Mucosa of stomach (tissue), 1 donor: ENCODE results near the gene KIF15.
"Not testable (repeated sequence)": the region's sequence is repeated elsewhere in the genome, so short reads cannot be mapped to it uniquely, and the experiment has no call there.

Experiments
- H3K27me3 ChIP-seq: one replicate; pipeline ENCODE4 v1.7.0; 2013; ENCODE audit warnings: mild to moderate bottlenecking, low read length; ENCODE audit not compliant: control insufficient read depth, insufficient read depth
- H3K36me3 ChIP-seq: one replicate; pipeline ENCODE4 v1.7.0; 2013; ENCODE audit warnings: low read length; ENCODE audit not compliant: control insufficient read depth, insufficient read depth
- H3K4me1 ChIP-seq: one replicate; pipeline ENCODE4 v1.7.0; 2013; ENCODE audit warnings: mild to moderate bottlenecking, low read length; ENCODE audit not compliant: control insufficient read depth, insufficient read depth
- H3K4me3 ChIP-seq: one replicate; pipeline ENCODE4 v1.7.0; 2013; ENCODE audit warnings: low read length
- H3K9ac ChIP-seq: one replicate; pipeline ENCODE4 v1.7.0; 2013; ENCODE audit warnings: mild to moderate bottlenecking, low read length, moderate library complexity
- H3K9me3 ChIP-seq: one replicate; pipeline ENCODE4 v1.7.0; 2013; ENCODE audit warnings: mild to moderate bottlenecking, low read length, moderate library complexity; ENCODE audit not compliant: control insufficient read depth
- donor health status: Pancreatic carcinoma.

KIF15 gene

GRCh38 chr3:44772099-44772442 lies 10.5 kb downstream of the KIF15 start:
- Histone ChIP-seq H3K27me3 (no peaks in the 10 kb centered on the region), H3K9ac (no peak overlapping the region), H3K4me1 (no peaks in the 10 kb centered on the region), H3K4me3 (no peak overlapping the region), H3K9me3 (no peaks in the 10 kb centered on the region), H3K36me3 (no peaks in the 10 kb centered on the region)

GRCh38 chr3:44782891-44783290 lies 21.3 kb downstream of the KIF15 start:
- Histone ChIP-seq H3K9ac (no peak overlapping the region), H3K9me3 (no peaks in the 10 kb centered on the region), H3K4me1 (no peaks in the 10 kb centered on the region), H3K36me3 (no peaks in the 10 kb centered on the region), H3K4me3 (no peak overlapping the region), H3K27me3 (no peaks in the 10 kb centered on the region)

- Histone ChIP-seq H3K36me3 (no peaks in the 10 kb centered on the region), H3K4me3 (no peak overlapping the region), H3K9me3 (no peaks in the 10 kb centered on the region), H3K27me3 (no peaks in the 10 kb centered on the region), H3K9ac (no peak overlapping the region), H3K4me1 (no peaks in the 10 kb centered on the region)
Measured at GRCh38 chr3:44795197-44795596, 33.6 kb downstream of the KIF15 start.

GRCh38 chr3:44802011-44802410 lies 40.4 kb downstream of the KIF15 start:
- Histone ChIP-seq H3K4me1 (no peaks in the 10 kb centered on the region), H3K9me3 (no peaks in the 10 kb centered on the region)

GRCh38 chr3:44803298-44803697 lies 41.7 kb downstream of the KIF15 start:
- Histone ChIP-seq H3K4me1 (no peaks in the 10 kb centered on the region), H3K9me3 (no peaks in the 10 kb centered on the region), H3K4me3 (no peak overlapping the region), H3K27me3 (no peaks in the 10 kb centered on the region), H3K36me3 (no peaks in the 10 kb centered on the region), H3K9ac (no peak overlapping the region)

More at GRCh38 chr3:44802011-44802410, 40.4 kb downstream of the KIF15 start:
- H3K36me3 ChIP-seq: no peaks in the 10 kb centered on the region
- no peak overlapping the region for H3K4me3 ChIP-seq
- no peaks in the 10 kb centered on the region for H3K27me3 ChIP-seq
- H3K9ac ChIP-seq: no peak overlapping the region

GRCh38 chr3:44805960-44806359 lies 44.4 kb downstream of the KIF15 start:
- Histone ChIP-seq H3K36me3 (no peaks in the 10 kb centered on the region), H3K9ac (no peak overlapping the region), H3K4me1 (no peaks in the 10 kb centered on the region), H3K27me3 (no peaks in the 10 kb centered on the region), H3K4me3 (no peak overlapping the region), H3K9me3 (no peaks in the 10 kb centered on the region)

GRCh38 chr3:44814751-44815150 lies 53.2 kb downstream of the KIF15 start:
- Histone ChIP-seq H3K9ac (no peak overlapping the region), H3K4me1 (no peaks in the 10 kb centered on the region), H3K4me3 (no peak overlapping the region), H3K9me3 (no peaks in the 10 kb centered on the region), H3K36me3 (no peaks in the 10 kb centered on the region), H3K27me3 (no peaks in the 10 kb centered on the region)

GRCh38 chr3:44816334-44816733 lies 54.7 kb downstream of the KIF15 start:
- not testable (repeated sequence) for H3K36me3 ChIP-seq, H3K9me3 ChIP-seq, H3K27me3 ChIP-seq, H3K9ac ChIP-seq, H3K4me3 ChIP-seq, H3K4me1 ChIP-seq

- not testable (repeated sequence) for H3K27me3 ChIP-seq, H3K9ac ChIP-seq, H3K36me3 ChIP-seq, H3K4me1 ChIP-seq, H3K4me3 ChIP-seq, H3K9me3 ChIP-seq
Measured at GRCh38 chr3:44821206-44821605, 59.6 kb downstream of the KIF15 start.

GRCh38 chr3:44825264-44825925 lies 63.8 kb downstream of the KIF15 start:
- Histone ChIP-seq H3K9ac (no peak overlapping the region), H3K4me3 (no peak overlapping the region), H3K27me3 (no peaks in the 10 kb centered on the region), H3K9me3 (no peaks in the 10 kb centered on the region), H3K4me1 (no peaks in the 10 kb centered on the region), H3K36me3 (no peaks in the 10 kb centered on the region)

GRCh38 chr3:44827196-44827595 lies 65.6 kb downstream of the KIF15 start:
- Histone ChIP-seq H3K36me3 (no peaks in the 10 kb centered on the region), H3K4me3 (no peak overlapping the region), H3K9me3 (no peaks in the 10 kb centered on the region)

GRCh38 chr3:44831232-44831631 lies 69.6 kb downstream of the KIF15 start:
- H3K4me1 ChIP-seq: no peaks in the 10 kb centered on the region
- no peaks in the 10 kb centered on the region for H3K36me3 ChIP-seq
- no peaks in the 10 kb centered on the region for H3K9me3 ChIP-seq
- no peak overlapping the region for H3K9ac ChIP-seq
- H3K4me3 ChIP-seq: no peak overlapping the region
- no peaks in the 10 kb centered on the region for H3K27me3 ChIP-seq

More at GRCh38 chr3:44827196-44827595, 65.6 kb downstream of the KIF15 start:
- Histone ChIP-seq H3K27me3 (no peaks in the 10 kb centered on the region), H3K9ac (no peak overlapping the region), H3K4me1 (no peaks in the 10 kb centered on the region)

GRCh38 chr3:44832032-44832431 lies 70.4 kb downstream of the KIF15 start:
- Histone ChIP-seq H3K4me3 (no peak overlapping the region), H3K36me3 (no peaks in the 10 kb centered on the region), H3K9me3 (no peaks in the 10 kb centered on the region), H3K4me1 (no peaks in the 10 kb centered on the region), H3K27me3 (no peaks in the 10 kb centered on the region), H3K9ac (no peak overlapping the region)
